ENCODE results near the gene GRIA3.

DNA sequence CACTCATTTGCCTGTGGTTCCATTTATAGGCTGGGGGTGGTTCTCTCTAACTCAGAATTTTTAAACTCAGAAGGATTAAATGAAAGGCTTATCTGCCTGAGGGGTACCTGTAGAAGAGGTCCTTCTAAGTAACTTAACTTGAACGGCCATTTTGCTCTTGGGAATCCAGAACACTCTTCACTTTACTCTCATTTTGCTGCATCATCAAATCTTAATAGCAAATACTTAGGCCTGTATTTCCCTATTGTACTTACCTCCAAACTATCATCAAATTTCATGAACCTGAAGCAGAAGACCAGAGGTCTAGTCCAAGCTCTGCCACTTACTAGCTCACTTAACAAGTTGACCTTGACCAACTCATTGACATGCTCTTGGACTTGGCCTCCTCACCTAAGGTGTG is 70.4 kb downstream of the GRIA3 start:
- no peak for TF ChIP-seq POLR2AphosphoS5 (IDR thresholded peaks at IDR 0.05; ENCODE audit: low read length)
- TF ChIP-seq ASH2L (IDR thresholded peaks at IDR 0.05; ENCODE audit: borderline replicate concordance, low read depth): no peak
- TF ChIP-seq RB1 (IDR thresholded peaks at IDR 0.05; ENCODE audit: borderline replicate concordance): no peak
- TF ChIP-seq SUZ12 (IDR thresholded peaks at IDR 0.05; ENCODE audit: unreplicated experiment): no peak
- no peak for TF ChIP-seq NR2F1 (conservative IDR thresholded peaks at IDR 0.05)
- TF ChIP-seq HDAC2 (IDR thresholded peaks at IDR 0.05): no peak
- TF ChIP-seq, protein P1, sequence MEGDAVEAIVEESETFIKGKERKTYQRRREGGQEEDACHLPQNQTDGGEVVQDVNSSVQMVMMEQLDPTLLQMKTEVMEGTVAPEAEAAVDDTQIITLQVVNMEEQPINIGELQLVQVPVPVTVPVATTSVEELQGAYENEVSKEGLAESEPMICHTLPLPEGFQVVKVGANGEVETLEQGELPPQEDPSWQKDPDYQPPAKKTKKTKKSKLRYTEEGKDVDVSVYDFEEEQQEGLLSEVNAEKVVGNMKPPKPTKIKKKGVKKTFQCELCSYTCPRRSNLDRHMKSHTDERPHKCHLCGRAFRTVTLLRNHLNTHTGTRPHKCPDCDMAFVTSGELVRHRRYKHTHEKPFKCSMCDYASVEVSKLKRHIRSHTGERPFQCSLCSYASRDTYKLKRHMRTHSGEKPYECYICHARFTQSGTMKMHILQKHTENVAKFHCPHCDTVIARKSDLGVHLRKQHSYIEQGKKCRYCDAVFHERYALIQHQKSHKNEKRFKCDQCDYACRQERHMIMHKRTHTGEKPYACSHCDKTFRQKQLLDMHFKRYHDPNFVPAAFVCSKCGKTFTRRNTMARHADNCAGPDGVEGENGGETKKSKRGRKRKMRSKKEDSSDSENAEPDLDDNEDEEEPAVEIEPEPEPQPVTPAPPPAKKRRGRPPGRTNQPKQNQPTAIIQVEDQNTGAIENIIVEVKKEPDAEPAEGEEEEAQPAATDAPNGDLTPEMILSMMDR (IDR thresholded peaks at IDR 0.05 in 2 of 3, conservative IDR thresholded peaks at IDR 0.05 in 1 of 3; ENCODE audit: control insufficient read depth in 2 of 3, extremely low read depth in 1 of 3, insufficient read depth in 1 of 3, low read depth in 3 of 3, low read length in 3 of 3): no peak
